Measurements from ENCODE around the gene UBTD2.
A peak's percentile ranks its signal among the peaks of the same experiment; 100 is the strongest.

The UBTD2 gene

DNA sequence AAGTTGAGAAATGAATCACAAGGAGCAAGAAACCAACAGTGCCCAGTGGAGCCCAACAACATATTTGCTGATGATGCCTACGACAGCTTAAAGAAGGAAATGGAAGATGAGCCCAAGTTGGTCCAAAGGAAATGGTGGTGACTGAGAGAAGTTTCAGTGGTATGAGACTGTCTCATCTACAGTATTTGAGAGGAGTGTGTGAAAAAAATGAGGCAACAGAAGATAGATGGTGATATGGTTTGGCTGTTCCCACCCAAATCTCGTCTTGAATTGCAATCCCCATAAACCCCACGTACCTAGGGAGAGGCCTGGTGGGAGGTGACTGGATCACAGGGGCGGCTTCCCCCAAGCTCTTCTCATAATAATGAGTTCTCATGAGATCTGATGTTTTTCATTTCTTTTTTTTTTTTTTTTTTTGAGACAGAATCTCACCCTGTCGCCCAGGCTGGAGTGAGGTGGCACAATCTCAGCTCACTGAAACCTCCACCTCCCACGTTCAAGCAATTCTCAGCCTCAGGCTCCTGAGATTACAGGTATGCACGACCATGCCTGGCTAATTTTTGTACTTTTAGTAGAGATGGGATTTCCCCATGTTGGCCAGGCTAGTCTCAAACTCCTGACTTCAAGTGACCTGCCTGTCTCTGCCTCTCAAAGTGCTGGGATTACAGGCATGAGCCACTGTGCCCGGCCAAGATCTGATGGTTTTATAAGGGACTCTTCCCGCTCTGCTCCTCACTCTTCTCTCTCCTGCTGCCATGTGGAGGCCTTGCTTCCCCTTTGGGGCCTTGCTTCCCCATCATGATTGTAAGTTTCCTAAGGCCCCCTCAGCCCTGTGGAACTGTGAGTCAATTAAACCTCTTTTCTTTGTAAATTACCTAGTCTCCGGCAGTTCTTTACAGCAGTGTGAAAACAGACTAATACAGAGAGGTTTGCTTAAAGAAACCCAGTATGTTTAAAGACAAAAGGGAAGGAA is 59.4 kb downstream of the UBTD2 start:
- no peak overlapping the region for H2BK15ac ChIP-seq (ENCODE audit: low read length)
- H2BK12ac ChIP-seq (ENCODE audit: low read length), result no peak overlapping the region
- no peak overlapping the region for H3K4me3 ChIP-seq (ENCODE audit: low read length in 2 of 2)
- no CpG with 5 or more reads among the region's 10 CpGs for WGBS, 2 donors (ENCODE audit: extremely low coverage in 2 of 2, insufficient read length in 2 of 2, insufficient replicate concordance in 1 of 2)
- H3K18ac ChIP-seq (ENCODE audit: low read length), result no peak overlapping the region
- peaks cover 0 to 3% of the 10 kb centered on the region in 2 donors for H3K4me1 ChIP-seq (ENCODE audit: control insufficient read depth in 2 of 2, insufficient read depth in 1 of 2, low read depth in 1 of 2, low read length in 2 of 2)
- no peak overlapping the region for H2AK5ac ChIP-seq (ENCODE audit: low read depth, low read length)
- H3K23ac ChIP-seq (ENCODE audit: low read depth, low read length, poor library complexity), result no peak overlapping the region
- peak overlapping the region; percentile 58 for H3K27ac ChIP-seq (replicated peaks; ENCODE audit: low read length)
- no peak overlapping the region for H2AFZ ChIP-seq (ENCODE audit: low read length)
- no peak overlapping the region for H3K9ac ChIP-seq (ENCODE audit: low read depth, low read length, poor library complexity)
- peaks cover 0 to 11% of the 10 kb centered on the region in 2 donors for H3K9me3 ChIP-seq (replicated peaks in 1 of 2; ENCODE audit: control insufficient read depth in 2 of 2, insufficient read depth in 1 of 2, low read depth in 1 of 2, low read length in 2 of 2)
- H2BK120ac ChIP-seq (ENCODE audit: low read depth, low read length), result no peak overlapping the region
- no peak overlapping the region for H4K91ac ChIP-seq (ENCODE audit: low read depth, low read length, poor library complexity)
- H4K8ac ChIP-seq (ENCODE audit: low read depth, low read length), result no peak overlapping the region
- H3K4ac ChIP-seq (ENCODE audit: low read length), result no peak overlapping the region
- no peaks in the 10 kb centered on the region for H3K27me3 ChIP-seq (ENCODE audit: control insufficient read depth in 3 of 3, insufficient read depth in 3 of 3, low read depth in 1 of 3, low read length in 3 of 3)
- H3K79me1 ChIP-seq (ENCODE audit: low read depth, low read length), result peaks cover 2% of the 10 kb centered on the region
- H2BK5ac ChIP-seq (ENCODE audit: low read length), result no peak overlapping the region
- H3K4me2 ChIP-seq (ENCODE audit: insufficient read depth, low read length, poor library complexity, severe bottlenecking), result no peak overlapping the region
- peaks cover 8 to 96% of the 10 kb centered on the region in 2 donors for H3K36me3 ChIP-seq (replicated peaks in 1 of 2; ENCODE audit: control insufficient read depth in 2 of 2, insufficient read depth in 2 of 2, low read length in 2 of 2)
- no peak overlapping the region for H3K14ac ChIP-seq (ENCODE audit: low read length)
- DNase-seq (ENCODE audit: low spot score), result no peak

DNA sequence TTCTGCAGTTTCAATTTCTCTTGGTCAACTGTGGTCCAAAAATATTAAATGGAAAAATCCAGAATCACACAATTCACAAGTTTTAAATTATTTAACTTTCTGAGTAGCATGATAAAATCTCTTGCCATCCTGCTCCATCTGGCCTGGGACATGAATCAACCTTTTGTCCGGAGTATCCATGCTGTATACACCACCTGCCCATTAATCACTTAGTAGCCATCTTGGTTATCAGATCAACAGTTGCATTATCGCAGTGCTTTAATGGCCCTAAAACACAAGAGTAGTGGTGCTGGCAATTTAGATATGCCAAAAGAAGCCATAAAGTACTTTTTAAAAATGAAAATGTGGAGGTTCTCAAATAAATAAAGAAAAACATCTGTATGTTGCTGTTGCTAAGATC is 64.3 kb downstream of the UBTD2 start:
- no peak for DNase-seq (ENCODE audit: low spot score)
- Histone ChIP-seq H2BK5ac (ENCODE audit: low read length) (no peak overlapping the region), H3K4me2 (ENCODE audit: insufficient read depth, low read length, poor library complexity, severe bottlenecking) (no peak overlapping the region), H2BK120ac (ENCODE audit: low read depth, low read length) (no peak overlapping the region), H4K91ac (ENCODE audit: low read depth, low read length, poor library complexity) (no peak overlapping the region), H2AK5ac (ENCODE audit: low read depth, low read length) (no peak overlapping the region), H3K4ac (ENCODE audit: low read length) (no peak overlapping the region), H3K14ac (ENCODE audit: low read length) (no peak overlapping the region), H3K79me1 (ENCODE audit: low read depth, low read length) (peaks cover 2% of the 10 kb centered on the region), H3K4me3 (ENCODE audit: low read length in 2 of 2) (no peak overlapping the region), H3K18ac (ENCODE audit: low read length) (no peak overlapping the region), H2AFZ (ENCODE audit: low read length) (no peak overlapping the region), H2BK12ac (ENCODE audit: low read length) (no peak overlapping the region), H3K36me3 (replicated peaks in 1 of 2; ENCODE audit: control insufficient read depth in 2 of 2, insufficient read depth in 2 of 2, low read length in 2 of 2) (peaks cover 14 to 100% of the 10 kb centered on the region in 2 donors), H3K9ac (ENCODE audit: low read depth, low read length, poor library complexity) (no peak overlapping the region), H4K8ac (ENCODE audit: low read depth, low read length) (no peak overlapping the region), H2BK15ac (ENCODE audit: low read length) (no peak overlapping the region), H3K27ac (replicated peaks; ENCODE audit: low read length) (no peak overlapping the region), H3K4me1 (ENCODE audit: control insufficient read depth in 2 of 2, insufficient read depth in 1 of 2, low read depth in 1 of 2, low read length in 2 of 2) (no peaks in the 10 kb centered on the region), H3K9me3 (replicated peaks in 1 of 2; ENCODE audit: control insufficient read depth in 2 of 2, insufficient read depth in 1 of 2, low read depth in 1 of 2, low read length in 2 of 2) (peaks cover under 1 to 22% of the 10 kb centered on the region in 2 donors), H3K23ac (ENCODE audit: low read depth, low read length, poor library complexity) (no peak overlapping the region), H3K27me3 (ENCODE audit: control insufficient read depth in 3 of 3, insufficient read depth in 3 of 3, low read depth in 1 of 3, low read length in 3 of 3) (no peaks in the 10 kb centered on the region)
- WGBS, 2 donors (ENCODE audit: extremely low coverage in 2 of 2, insufficient read length in 2 of 2, insufficient replicate concordance in 1 of 2), result no CpG with 5 or more reads among the region's 2 CpGs

GRCh38 chr5:172216345-172216744 is 67.2 kb downstream of the UBTD2 start:
- no peak overlapping the region for H2BK12ac ChIP-seq (ENCODE audit: low read length)
- no peak for DNase-seq (ENCODE audit: low spot score)
- no peak overlapping the region for H2BK5ac ChIP-seq (ENCODE audit: low read length)
- H3K18ac ChIP-seq (ENCODE audit: low read length), result no peak overlapping the region
- H3K27ac ChIP-seq (replicated peaks; ENCODE audit: low read length), result no peak overlapping the region
- H3K27me3 ChIP-seq (ENCODE audit: control insufficient read depth in 3 of 3, insufficient read depth in 3 of 3, low read depth in 1 of 3, low read length in 3 of 3), result no peaks in the 10 kb centered on the region
- H4K8ac ChIP-seq (ENCODE audit: low read depth, low read length), result no peak overlapping the region
- no peaks in the 10 kb centered on the region for H3K4me1 ChIP-seq (ENCODE audit: control insufficient read depth in 2 of 2, insufficient read depth in 1 of 2, low read depth in 1 of 2, low read length in 2 of 2)
- no peak overlapping the region for H3K4me2 ChIP-seq (ENCODE audit: insufficient read depth, low read length, poor library complexity, severe bottlenecking)
- H2AK5ac ChIP-seq (ENCODE audit: low read depth, low read length), result no peak overlapping the region
- WGBS, 2 donors (ENCODE audit: extremely low coverage in 2 of 2, insufficient read length in 2 of 2, insufficient replicate concordance in 1 of 2), result no CpG with 5 or more reads among the region's 3 CpGs
- no peak overlapping the region for H2BK120ac ChIP-seq (ENCODE audit: low read depth, low read length)
- H3K23ac ChIP-seq (ENCODE audit: low read depth, low read length, poor library complexity), result no peak overlapping the region
- no peak overlapping the region for H3K4ac ChIP-seq (ENCODE audit: low read length)
- peaks cover 2 to 24% of the 10 kb centered on the region in 2 donors for H3K9me3 ChIP-seq (replicated peaks in 1 of 2; ENCODE audit: control insufficient read depth in 2 of 2, insufficient read depth in 1 of 2, low read depth in 1 of 2, low read length in 2 of 2)
- no peak overlapping the region for H4K91ac ChIP-seq (ENCODE audit: low read depth, low read length, poor library complexity)
- no peak overlapping the region for H2AFZ ChIP-seq (ENCODE audit: low read length)
- no peak overlapping the region for H3K4me3 ChIP-seq (ENCODE audit: low read length in 2 of 2)
- H3K79me1 ChIP-seq (ENCODE audit: low read depth, low read length), result peaks cover 2% of the 10 kb centered on the region
- no peak overlapping the region for H2BK15ac ChIP-seq (ENCODE audit: low read length)
- H3K14ac ChIP-seq (ENCODE audit: low read length), result no peak overlapping the region
- peaks cover 18 to 100% of the 10 kb centered on the region in 2 donors for H3K36me3 ChIP-seq (replicated peaks in 1 of 2; ENCODE audit: control insufficient read depth in 2 of 2, insufficient read depth in 2 of 2, low read length in 2 of 2)
- H3K9ac ChIP-seq (ENCODE audit: low read depth, low read length, poor library complexity), result no peak overlapping the region

- H2BK5ac ChIP-seq (ENCODE audit: low read length), result no peak overlapping the region
- no peak overlapping the region for H3K18ac ChIP-seq (ENCODE audit: low read length)
- H2BK120ac ChIP-seq (ENCODE audit: low read depth, low read length), result no peak overlapping the region
- H3K79me1 ChIP-seq (ENCODE audit: low read depth, low read length), result peaks cover 2% of the 10 kb centered on the region
- no peak overlapping the region for H2AFZ ChIP-seq (ENCODE audit: low read length)
- no peak overlapping the region for H2BK12ac ChIP-seq (ENCODE audit: low read length)
- no peak overlapping the region for H3K4me3 ChIP-seq (ENCODE audit: low read length in 2 of 2)
- no peak overlapping the region for H3K14ac ChIP-seq (ENCODE audit: low read length)
- H3K9ac ChIP-seq (ENCODE audit: low read depth, low read length, poor library complexity), result no peak overlapping the region
- H3K36me3 ChIP-seq (replicated peaks in 1 of 2; ENCODE audit: control insufficient read depth in 2 of 2, insufficient read depth in 2 of 2, low read length in 2 of 2), result peaks cover 16 to 98% of the 10 kb centered on the region in 2 donors
- no peak overlapping the region for H3K23ac ChIP-seq (ENCODE audit: low read depth, low read length, poor library complexity)
- no peak overlapping the region for H3K4ac ChIP-seq (ENCODE audit: low read length)
- peaks cover 2 to 5% of the 10 kb centered on the region in 2 donors for H3K9me3 ChIP-seq (replicated peaks in 1 of 2; ENCODE audit: control insufficient read depth in 2 of 2, insufficient read depth in 1 of 2, low read depth in 1 of 2, low read length in 2 of 2)
- H3K4me1 ChIP-seq (ENCODE audit: control insufficient read depth in 2 of 2, insufficient read depth in 1 of 2, low read depth in 1 of 2, low read length in 2 of 2), result no peaks in the 10 kb centered on the region
- no peaks in the 10 kb centered on the region for H3K27me3 ChIP-seq (ENCODE audit: control insufficient read depth in 3 of 3, insufficient read depth in 3 of 3, low read depth in 1 of 3, low read length in 3 of 3)
- no peak overlapping the region for H2BK15ac ChIP-seq (ENCODE audit: low read length)
- no peak for DNase-seq (ENCODE audit: low spot score)
- no peak overlapping the region for H3K27ac ChIP-seq (replicated peaks; ENCODE audit: low read length)
- no peak overlapping the region for H4K91ac ChIP-seq (ENCODE audit: low read depth, low read length, poor library complexity)
- no peak overlapping the region for H2AK5ac ChIP-seq (ENCODE audit: low read depth, low read length)
- no CpG with 5 or more reads among the region's 4 CpGs for WGBS, 2 donors (ENCODE audit: extremely low coverage in 2 of 2, insufficient read length in 2 of 2, insufficient replicate concordance in 1 of 2)
- no peak overlapping the region for H4K8ac ChIP-seq (ENCODE audit: low read depth, low read length)
- H3K4me2 ChIP-seq (ENCODE audit: insufficient read depth, low read length, poor library complexity, severe bottlenecking), result no peak overlapping the region
Observed at GRCh38 chr5:172213126-172213525, 70.4 kb downstream of the UBTD2 start.
